ENCODE results near the gene RAB18. TPM values are rescaled to one million over a fixed set of nuclear protein-coding genes. Genes with fewer than 3 reads are reported as not detected.

Gene RAB18
- total and polyA plus RNA-seq, 2 experiments from 2014 or later: 35.5 to 77.2 TPM

DNA sequence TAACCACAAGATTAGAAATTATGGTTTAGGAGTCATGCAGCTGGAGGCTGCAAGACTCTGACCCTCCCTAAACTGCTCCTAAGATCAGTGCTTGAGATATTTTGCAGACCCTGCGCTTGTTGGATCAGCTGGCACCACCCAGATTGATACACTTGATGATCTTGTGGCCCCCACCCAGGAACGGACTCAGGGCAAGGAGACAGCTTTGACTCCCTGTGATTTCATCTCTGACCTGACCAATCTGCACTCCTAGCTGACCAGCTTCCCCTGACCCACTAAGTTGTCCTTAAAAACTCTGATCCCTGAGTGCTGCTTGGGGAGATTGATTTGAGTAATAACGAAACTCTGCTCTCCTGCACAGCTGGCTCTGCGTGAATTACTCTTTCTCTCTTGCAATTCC lies 8.0 kb upstream of the RAB18 start (continued):
- TF ChIP-seq JUNB (IDR thresholded peaks at IDR 0.05; ENCODE audit: unreplicated experiment) (no peak), ZNF331 (CRISPR knock-in tag; IDR thresholded peaks at IDR 0.05; ENCODE audit: low read depth) (no peak), EZH2 (IDR thresholded peaks at IDR 0.05; ENCODE audit: low read depth, unreplicated experiment) (no peak), NANOG (IDR thresholded peaks at IDR 0.05; ENCODE audit: borderline replicate concordance) (no peak)
- TF ChIP-seq, protein P1, sequence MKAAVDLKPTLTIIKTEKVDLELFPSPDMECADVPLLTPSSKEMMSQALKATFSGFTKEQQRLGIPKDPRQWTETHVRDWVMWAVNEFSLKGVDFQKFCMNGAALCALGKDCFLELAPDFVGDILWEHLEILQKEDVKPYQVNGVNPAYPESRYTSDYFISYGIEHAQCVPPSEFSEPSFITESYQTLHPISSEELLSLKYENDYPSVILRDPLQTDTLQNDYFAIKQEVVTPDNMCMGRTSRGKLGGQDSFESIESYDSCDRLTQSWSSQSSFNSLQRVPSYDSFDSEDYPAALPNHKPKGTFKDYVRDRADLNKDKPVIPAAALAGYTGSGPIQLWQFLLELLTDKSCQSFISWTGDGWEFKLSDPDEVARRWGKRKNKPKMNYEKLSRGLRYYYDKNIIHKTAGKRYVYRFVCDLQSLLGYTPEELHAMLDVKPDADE (IDR thresholded peaks at IDR 0.05): no peak
- TF ChIP-seq, protein P2, sequence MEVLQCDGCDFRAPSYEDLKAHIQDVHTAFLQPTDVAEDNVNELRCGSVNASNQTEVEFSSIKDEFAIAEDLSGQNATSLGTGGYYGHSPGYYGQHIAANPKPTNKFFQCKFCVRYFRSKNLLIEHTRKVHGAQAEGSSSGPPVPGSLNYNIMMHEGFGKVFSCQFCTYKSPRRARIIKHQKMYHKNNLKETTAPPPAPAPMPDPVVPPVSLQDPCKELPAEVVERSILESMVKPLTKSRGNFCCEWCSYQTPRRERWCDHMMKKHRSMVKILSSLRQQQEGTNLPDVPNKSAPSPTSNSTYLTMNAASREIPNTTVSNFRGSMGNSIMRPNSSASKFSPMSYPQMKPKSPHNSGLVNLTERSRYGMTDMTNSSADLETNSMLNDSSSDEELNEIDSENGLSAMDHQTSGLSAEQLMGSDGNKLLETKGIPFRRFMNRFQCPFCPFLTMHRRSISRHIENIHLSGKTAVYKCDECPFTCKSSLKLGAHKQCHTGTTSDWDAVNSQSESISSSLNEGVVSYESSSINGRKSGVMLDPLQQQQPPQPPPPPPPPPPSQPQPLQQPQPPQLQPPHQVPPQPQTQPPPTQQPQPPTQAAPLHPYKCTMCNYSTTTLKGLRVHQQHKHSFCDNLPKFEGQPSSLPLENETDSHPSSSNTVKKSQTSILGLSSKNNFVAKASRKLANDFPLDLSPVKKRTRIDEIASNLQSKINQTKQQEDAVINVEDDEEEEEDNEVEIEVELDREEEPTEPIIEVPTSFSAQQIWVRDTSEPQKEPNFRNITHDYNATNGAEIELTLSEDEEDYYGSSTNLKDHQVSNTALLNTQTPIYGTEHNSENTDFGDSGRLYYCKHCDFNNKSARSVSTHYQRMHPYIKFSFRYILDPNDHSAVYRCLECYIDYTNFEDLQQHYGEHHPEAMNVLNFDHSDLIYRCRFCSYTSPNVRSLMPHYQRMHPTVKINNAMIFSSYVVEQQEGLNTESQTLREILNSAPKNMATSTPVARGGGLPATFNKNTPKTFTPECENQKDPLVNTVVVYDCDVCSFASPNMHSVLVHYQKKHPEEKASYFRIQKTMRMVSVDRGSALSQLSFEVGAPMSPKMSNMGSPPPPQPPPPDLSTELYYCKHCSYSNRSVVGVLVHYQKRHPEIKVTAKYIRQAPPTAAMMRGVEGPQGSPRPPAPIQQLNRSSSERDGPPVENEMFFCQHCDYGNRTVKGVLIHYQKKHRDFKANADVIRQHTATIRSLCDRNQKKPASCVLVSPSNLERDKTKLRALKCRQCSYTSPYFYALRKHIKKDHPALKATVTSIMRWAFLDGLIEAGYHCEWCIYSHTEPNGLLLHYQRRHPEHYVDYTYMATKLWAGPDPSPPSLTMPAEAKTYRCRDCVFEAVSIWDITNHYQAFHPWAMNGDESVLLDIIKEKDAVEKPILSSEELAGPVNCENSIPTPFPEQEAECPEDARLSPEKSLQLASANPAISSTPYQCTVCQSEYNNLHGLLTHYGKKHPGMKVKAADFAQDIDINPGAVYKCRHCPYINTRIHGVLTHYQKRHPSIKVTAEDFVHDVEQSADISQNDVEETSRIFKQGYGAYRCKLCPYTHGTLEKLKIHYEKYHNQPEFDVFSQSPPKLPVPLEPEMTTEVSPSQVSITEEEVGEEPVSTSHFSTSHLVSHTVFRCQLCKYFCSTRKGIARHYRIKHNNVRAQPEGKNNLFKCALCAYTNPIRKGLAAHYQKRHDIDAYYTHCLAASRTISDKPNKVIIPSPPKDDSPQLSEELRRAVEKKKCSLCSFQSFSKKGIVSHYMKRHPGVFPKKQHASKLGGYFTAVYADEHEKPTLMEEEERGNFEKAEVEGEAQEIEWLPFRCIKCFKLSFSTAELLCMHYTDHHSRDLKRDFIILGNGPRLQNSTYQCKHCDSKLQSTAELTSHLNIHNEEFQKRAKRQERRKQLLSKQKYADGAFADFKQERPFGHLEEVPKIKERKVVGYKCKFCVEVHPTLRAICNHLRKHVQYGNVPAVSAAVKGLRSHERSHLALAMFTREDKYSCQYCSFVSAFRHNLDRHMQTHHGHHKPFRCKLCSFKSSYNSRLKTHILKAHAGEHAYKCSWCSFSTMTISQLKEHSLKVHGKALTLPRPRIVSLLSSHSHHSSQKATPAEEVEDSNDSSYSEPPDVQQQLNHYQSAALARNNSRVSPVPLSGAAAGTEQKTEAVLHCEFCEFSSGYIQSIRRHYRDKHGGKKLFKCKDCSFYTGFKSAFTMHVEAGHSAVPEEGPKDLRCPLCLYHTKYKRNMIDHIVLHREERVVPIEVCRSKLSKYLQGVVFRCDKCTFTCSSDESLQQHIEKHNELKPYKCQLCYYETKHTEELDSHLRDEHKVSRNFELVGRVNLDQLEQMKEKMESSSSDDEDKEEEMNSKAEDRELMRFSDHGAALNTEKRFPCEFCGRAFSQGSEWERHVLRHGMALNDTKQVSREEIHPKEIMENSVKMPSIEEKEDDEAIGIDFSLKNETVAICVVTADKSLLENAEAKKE (CRISPR knock-in tag; IDR thresholded peaks at IDR 0.05): no peak

DNA sequence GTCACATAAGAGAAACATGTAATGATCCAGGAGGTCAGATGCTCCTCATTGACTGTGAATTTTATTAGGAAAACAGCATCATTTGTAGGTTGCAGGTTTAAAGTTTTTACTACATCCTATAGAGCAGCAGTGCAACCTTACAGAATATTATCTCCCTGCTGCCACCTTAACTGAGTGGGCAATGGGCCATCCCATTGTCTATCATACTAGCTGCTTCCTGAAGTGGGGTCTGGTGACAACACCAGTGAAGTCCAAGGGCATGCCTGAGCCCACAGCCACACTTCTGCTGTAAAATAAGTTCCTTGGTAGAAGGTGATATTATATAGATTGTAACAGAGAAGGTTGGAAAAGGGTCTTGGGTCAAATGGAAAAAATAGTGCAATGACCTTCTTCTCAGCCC lies 4.0 kb upstream of the RAB18 start:
- Mint-ChIP-seq H3K9me3 (no peaks in the 10 kb centered on the region; the same call in 2 of the 3 replicates), H3K27me3 (ENCODE audit: insufficient read depth, low read depth, poor library complexity) (peaks cover 10% of the 10 kb centered on the region), H3K36me3 (ENCODE audit: low read depth) (no peaks in the 10 kb centered on the region), H3K4me3 (no peak overlapping the region), H3K4me1 (peaks cover 8% of the 10 kb centered on the region), H3K27ac (no peak overlapping the region)
- Histone ChIP-seq H3K4me1 (ENCODE audit: insufficient read depth) (peaks cover under 1% of the 10 kb centered on the region), H3F3A (replicated peaks; ENCODE audit: low read depth) (no peaks in the 10 kb centered on the region), H3K27ac (ENCODE audit: low read depth) (no peak overlapping the region), H2AFZ (no peak overlapping the region), H3K4me3 (no peak overlapping the region), H3K36me3 (ENCODE audit: insufficient read depth) (no peaks in the 10 kb centered on the region), H3K27me3 (ENCODE audit: insufficient read depth) (no peaks in the 10 kb centered on the region), H3K4me2 (no peak overlapping the region), H3K79me2 (replicated peaks; ENCODE audit: insufficient read depth) (peaks cover 5% of the 10 kb centered on the region), H4K20me1 (replicated peaks; ENCODE audit: insufficient read depth) (no peaks in the 10 kb centered on the region), H3K9me2 (ENCODE audit: insufficient read depth) (no peaks in the 10 kb centered on the region; the same call in 1 of the 2 replicates)
- TF ChIP-seq STAT1 (IDR thresholded peaks at IDR 0.05; ENCODE audit: unreplicated experiment): no peak
- DNase-seq (ENCODE audit: low spot score) (no peak), ATAC-seq (no peak)
